ENCODE data around the gene ZP3.
"Not testable (repeated sequence)": the region's sequence is repeated elsewhere in the genome, so short reads cannot be mapped to it uniquely, and the experiment has no call there.

ZP3 gene

DNA sequence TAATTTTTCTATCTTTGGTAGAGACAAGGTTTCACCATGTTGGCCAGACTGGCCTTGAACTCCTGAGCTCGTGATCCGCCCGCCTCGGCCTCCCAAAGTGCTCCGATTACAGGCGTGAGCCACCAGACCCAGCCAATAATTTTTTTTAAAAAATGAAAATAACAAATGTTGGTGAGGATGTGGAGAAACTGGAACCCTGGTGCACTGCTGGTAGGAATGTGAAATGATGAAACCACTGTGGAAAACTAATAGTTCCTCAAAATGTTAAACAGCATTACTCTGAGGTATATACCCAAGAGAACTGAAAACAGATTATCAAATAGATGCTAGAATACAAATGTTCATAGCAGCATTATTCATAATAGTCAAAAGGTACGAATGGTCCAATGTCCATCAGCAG, 42.9 kb upstream of the ZP3 start:
- TF ChIP-seq, protein P1, sequence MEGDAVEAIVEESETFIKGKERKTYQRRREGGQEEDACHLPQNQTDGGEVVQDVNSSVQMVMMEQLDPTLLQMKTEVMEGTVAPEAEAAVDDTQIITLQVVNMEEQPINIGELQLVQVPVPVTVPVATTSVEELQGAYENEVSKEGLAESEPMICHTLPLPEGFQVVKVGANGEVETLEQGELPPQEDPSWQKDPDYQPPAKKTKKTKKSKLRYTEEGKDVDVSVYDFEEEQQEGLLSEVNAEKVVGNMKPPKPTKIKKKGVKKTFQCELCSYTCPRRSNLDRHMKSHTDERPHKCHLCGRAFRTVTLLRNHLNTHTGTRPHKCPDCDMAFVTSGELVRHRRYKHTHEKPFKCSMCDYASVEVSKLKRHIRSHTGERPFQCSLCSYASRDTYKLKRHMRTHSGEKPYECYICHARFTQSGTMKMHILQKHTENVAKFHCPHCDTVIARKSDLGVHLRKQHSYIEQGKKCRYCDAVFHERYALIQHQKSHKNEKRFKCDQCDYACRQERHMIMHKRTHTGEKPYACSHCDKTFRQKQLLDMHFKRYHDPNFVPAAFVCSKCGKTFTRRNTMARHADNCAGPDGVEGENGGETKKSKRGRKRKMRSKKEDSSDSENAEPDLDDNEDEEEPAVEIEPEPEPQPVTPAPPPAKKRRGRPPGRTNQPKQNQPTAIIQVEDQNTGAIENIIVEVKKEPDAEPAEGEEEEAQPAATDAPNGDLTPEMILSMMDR (IDR thresholded peaks at IDR 0.05): no peak
- H2AFZ ChIP-seq: no peak overlapping the region
- H3K9me3 ChIP-seq (ENCODE audit: control insufficient read depth, low read length): no peaks in the 10 kb centered on the region
- H3K4me1 ChIP-seq: peaks cover 10% of the 10 kb centered on the region
- H3K79me2 ChIP-seq: no peaks in the 10 kb centered on the region
- H3K27me3 ChIP-seq (ENCODE audit: control insufficient read depth, insufficient read depth, low read length): no peaks in the 10 kb centered on the region
- no peaks in the 10 kb centered on the region for H3K36me3 ChIP-seq (ENCODE audit: control insufficient read depth, insufficient read depth, low read length)
- H3K4me2 ChIP-seq (ENCODE audit: low read length): no peak overlapping the region
- no peak overlapping the region for H3K4me3 ChIP-seq (ENCODE audit: low read depth, low read length)
- no peak overlapping the region for H3K9ac ChIP-seq
- H3K27ac ChIP-seq: no peak overlapping the region

DNA sequence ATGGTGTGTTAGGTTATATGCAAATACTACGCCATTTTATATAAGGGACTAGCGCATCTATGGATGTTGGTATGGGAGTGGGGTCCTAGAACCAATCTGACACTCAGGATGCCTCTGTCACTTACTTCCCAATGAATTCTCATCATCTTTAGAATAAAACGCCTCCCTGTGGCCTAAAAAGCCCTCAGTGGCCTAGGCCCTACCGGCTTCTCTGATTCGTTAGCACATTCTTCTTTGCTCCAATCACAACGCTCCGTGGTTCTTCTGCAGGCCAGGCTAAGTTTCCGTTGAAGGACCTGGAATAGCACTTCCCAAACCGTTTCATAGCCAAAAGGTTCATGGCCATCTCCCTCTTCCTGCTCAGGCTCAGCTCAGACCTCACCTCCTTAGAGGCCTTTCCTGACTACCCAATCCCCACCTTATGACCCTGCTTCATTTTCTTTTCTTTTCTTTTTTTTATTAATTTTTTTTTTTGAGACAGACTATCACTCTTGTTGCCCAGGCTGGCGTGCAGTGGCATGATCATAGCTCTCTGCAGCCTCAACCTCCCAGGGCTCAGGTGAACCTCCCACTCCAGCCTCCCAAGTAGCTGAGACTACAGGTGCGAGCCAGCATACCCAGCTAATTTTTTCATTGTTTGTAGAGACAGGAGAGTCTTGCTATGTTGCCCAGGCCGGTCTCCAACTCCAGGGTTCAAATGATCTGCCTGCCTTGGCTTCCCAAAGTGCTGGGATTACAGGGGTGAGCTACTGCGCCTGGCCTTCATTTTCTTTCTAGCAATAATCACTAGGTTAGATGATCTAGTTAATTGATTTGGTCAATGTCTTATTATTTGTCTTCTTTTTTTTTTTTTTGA, 41.4 kb upstream of the ZP3 start:
- H3K4me3 ChIP-seq (ENCODE audit: low read depth, low read length): no peak overlapping the region
- TF ChIP-seq, protein P1 (IDR thresholded peaks at IDR 0.05): no peak
- H3K27ac ChIP-seq: no peak overlapping the region
- no peak overlapping the region for H3K9ac ChIP-seq
- no peak overlapping the region for H3K4me2 ChIP-seq (ENCODE audit: low read length)
- no peaks in the 10 kb centered on the region for H3K79me2 ChIP-seq
- no peak overlapping the region for H2AFZ ChIP-seq
- H3K9me3 ChIP-seq (ENCODE audit: control insufficient read depth, low read length): no peaks in the 10 kb centered on the region
- H3K27me3 ChIP-seq (ENCODE audit: control insufficient read depth, insufficient read depth, low read length): no peaks in the 10 kb centered on the region
- H3K36me3 ChIP-seq (ENCODE audit: control insufficient read depth, insufficient read depth, low read length): no peaks in the 10 kb centered on the region
- H3K4me1 ChIP-seq: peaks cover 10% of the 10 kb centered on the region

DNA sequence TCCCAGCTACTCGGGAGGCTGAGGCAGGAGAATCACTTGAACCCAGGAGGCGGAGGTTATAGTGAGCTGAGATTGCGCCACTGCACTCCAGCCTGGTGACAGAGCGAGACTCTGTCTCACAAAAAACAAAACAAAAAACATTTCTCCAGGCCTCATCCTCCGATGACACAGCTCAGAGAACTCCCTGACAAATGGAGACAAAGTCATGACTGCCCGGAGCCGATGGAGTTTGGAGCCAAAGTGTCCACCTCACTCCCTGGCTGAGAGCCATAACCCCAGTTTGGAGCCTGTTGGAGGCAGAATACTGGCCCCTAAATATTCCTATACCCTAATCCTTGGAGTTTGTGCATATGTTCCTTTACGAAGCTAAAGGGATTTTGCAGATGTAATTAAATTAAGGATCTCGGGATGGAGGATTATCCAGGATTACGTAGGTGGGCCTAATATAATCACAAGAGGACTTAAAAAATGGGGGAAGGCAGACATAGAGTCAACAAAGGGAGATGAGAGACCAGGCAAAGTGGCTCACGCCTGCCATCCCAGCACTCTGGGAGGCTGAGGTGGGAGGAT, 38.0 kb upstream of the ZP3 start:
- no peak overlapping the region for H3K9ac ChIP-seq
- no peaks in the 10 kb centered on the region for H3K36me3 ChIP-seq (ENCODE audit: control insufficient read depth, insufficient read depth, low read length)
- no peak overlapping the region for H2AFZ ChIP-seq
- H3K79me2 ChIP-seq: no peaks in the 10 kb centered on the region
- TF ChIP-seq, protein P1 (IDR thresholded peaks at IDR 0.05): no peak
- no peaks in the 10 kb centered on the region for H3K4me1 ChIP-seq
- no peak overlapping the region for H3K4me3 ChIP-seq (ENCODE audit: low read depth, low read length)
- H3K9me3 ChIP-seq (ENCODE audit: control insufficient read depth, low read length): no peaks in the 10 kb centered on the region
- H3K27me3 ChIP-seq (ENCODE audit: control insufficient read depth, insufficient read depth, low read length): no peaks in the 10 kb centered on the region
- H3K27ac ChIP-seq: no peak overlapping the region
- no peak overlapping the region for H3K4me2 ChIP-seq (ENCODE audit: low read length)

DNA sequence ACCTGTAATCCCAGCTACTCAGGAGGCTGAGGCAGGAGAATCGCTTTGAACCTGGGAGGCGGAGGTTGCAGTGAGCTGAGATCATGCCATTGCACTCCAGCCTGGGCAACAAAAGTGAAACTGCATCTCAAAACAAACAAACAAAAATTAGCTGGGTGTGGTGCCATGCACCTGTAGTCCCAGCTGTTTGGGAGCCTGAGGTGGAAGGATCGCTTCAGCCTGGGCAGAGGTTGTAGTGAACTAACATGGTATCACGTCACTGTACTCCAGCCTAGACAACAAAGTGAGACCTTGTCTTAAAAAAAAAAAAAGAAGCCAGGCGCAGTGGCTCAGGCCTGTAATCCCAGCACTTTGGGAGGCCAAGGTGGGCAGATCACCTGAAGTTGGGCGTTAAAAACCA, 37.0 kb upstream of the ZP3 start:
- not testable (repeated sequence) for H3K4me3 ChIP-seq (ENCODE audit: low read depth, low read length); H3K9me3 ChIP-seq (ENCODE audit: control insufficient read depth, low read length); H3K27ac ChIP-seq; H3K27me3 ChIP-seq (ENCODE audit: control insufficient read depth, insufficient read depth, low read length); H3K36me3 ChIP-seq (ENCODE audit: control insufficient read depth, insufficient read depth, low read length); H3K4me2 ChIP-seq (ENCODE audit: low read length); H3K4me1 ChIP-seq; H2AFZ ChIP-seq; H3K9ac ChIP-seq; H3K79me2 ChIP-seq

DNA sequence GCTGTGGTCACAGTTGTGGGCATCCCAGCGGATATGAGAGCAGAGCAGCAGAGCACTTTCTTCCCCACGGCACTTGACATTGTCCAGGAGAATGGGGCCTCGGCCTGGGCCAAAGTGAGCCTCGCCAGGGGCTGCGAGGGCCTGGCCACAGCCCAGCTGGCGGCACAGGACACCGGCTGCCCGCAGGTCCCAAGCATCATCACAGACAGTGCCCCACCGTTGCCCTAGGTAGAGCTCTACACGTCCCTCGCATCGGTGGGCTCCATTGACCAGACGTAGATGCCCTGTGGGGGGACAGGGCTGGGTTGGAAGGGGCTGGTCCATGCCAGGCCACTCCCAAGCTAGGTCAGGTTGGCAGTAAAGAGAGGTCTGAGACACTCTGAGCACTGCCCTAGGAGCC, 34.7 kb upstream of the ZP3 start:
- no peak overlapping the region for H3K27ac ChIP-seq
- H2AFZ ChIP-seq: no peak overlapping the region
- TF ChIP-seq, protein P1 (IDR thresholded peaks at IDR 0.05): no peak
- no peaks in the 10 kb centered on the region for H3K9me3 ChIP-seq (ENCODE audit: control insufficient read depth, low read length)
- H3K27me3 ChIP-seq (ENCODE audit: control insufficient read depth, insufficient read depth, low read length): no peaks in the 10 kb centered on the region
- no peak overlapping the region for H3K4me2 ChIP-seq (ENCODE audit: low read length)
- H3K36me3 ChIP-seq (ENCODE audit: control insufficient read depth, insufficient read depth, low read length): no peaks in the 10 kb centered on the region
- no peak overlapping the region for H3K9ac ChIP-seq
- H3K4me3 ChIP-seq (ENCODE audit: low read depth, low read length): no peak overlapping the region
- H3K4me1 ChIP-seq: no peaks in the 10 kb centered on the region
- no peaks in the 10 kb centered on the region for H3K79me2 ChIP-seq

Measured in parathyroid adenoma (tissue), 2 donors.